A549 treated with AZD9567 at 1 μM for 4 hours (cell line): ENCODE measurements around the gene MAP2K7. TPM values are rescaled to one million over a fixed set of nuclear protein-coding genes. Genes with fewer than 3 reads are reported as not detected.

Experiments used
- total RNA-seq: library from RNA; stranded (reverse); fragments of 200-300 nt; extraction: Qiagen RNA extraction; gene quantifications from 5 replicates; pipeline ENCODE4 v1.2.3, GENCODE V29; 2022; ENCODE audit not compliant: insufficient read depth

MAP2K7 gene
- 15.0 to 21.0 TPM (median 17.3 TPM) in 5 replicates for total RNA-seq

DNA sequence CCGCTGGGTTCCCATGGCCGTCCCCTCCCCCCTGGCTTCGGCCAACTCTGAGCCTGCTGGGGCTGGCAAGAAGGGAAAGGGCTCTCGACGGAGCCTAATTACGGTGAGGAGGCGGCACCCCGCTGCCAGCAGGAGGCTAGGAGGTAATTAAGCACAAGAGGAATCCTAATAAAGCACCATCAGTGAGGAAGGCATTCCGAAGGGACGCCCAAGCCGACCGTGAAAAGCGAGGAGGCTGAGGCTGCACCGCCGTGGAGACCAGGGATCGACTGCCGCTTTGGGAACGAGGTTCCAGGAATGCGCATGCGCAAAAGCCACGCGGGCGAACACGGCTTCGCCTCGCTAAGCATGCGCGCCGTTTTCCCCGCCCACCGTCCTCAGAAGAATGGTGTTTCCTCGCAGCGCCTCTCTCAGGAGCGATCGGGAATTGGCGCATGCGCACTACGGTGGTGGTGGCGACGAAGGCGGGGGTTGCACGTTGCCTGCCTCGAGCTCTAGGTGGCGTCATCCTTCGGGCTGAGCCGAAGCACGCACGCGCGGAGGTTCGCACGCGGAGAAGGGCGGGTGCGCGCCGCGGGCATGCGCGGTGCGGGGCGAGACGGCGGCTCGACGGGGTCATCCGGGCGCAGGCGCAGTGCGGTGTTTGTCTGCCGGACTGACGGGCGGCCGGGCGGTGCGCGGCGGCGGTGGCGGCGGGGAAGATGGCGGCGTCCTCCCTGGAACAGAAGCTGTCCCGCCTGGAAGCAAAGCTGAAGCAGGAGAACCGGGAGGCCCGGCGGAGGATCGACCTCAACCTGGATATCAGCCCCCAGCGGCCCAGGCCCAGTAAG, at the start of gene MAP2K7:
TSS of gene MAP2K7 (plus strand) at position 634 of the 830 bp plus-strand sequence. CDS start at position 702, 68 bp downstream.

DNA sequence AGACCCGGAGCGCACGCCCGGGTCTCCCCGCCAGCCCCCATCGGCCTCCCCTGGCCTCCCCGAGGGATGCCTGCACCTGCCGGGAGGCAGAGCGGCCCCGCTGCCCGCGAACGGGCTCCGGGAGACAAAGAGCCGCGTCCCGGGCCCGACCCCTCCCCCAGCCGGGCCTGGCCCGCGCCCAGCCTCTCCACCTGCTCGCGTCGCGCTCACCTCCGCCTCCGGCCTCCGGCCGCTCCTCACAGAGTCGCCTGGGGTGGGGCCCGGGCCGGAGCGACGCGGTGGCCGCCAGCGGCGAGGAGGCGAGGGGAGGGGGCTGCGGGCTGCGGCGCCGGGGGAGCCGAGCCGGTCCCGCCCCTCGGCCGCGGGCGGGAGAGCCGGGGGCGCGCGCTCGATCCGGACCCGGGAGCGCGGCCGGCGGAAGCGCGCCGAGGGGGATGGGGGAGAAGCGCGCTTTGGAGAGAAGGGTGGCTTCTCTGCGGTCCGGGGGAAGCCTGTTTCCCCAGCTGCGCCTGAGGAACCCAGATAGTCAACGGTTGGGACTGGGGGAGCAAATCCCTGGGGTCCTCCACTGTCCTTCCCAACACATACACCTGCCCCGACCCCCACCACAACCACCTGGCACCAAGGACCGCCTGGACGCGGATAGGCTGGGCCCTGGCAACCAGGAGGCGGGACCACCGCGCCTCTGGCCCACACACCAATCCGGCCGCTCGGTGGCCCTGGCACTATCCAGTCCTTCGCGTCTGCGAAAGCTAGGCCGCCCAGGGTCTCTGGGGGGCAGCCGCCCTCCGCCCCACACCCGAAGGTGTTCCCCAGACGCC, 29.4 kb upstream of the MAP2K7 start, which contains the start of gene PRR36:
TSS of gene PRR36 (minus strand) at position 315 of the 821 bp plus-strand sequence. CDS start 701 bp downstream, outside the sequence.

DNA sequence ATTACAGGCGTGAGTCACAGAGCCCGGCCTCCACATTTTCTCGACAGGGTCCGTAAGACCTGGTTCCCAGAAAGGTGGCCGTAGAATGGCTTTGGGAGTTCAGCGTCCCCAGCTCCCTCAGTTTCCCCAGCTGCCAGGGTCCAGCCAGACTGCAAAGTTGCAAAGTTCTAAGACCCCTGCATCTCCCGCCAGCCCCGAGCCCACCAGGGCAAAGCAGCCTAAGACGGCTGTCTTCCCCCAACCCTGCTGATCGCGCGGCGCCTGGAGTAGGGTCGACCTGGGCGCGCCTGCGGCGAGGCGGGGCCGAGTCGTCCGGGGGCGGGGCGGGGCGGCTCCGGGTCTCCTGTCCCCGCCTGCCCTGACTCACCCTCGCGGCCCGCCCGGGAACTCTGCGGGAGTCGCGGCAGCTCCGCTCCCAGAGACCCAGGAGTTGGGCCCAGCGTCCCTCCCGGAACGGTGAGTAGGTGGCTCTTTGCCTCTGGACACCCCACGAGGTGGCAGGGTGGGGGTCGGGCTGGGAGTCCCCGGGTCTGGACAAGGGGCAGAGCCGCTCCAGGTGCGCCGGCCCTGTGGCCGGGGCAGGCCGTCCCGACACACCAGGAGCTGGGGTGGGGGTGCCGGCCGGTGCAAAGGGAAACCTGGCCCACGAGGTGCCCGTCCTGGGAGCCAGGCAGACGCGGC, 15.4 kb upstream of the MAP2K7 start, which contains the start of gene LRRC8E:
TSS of gene LRRC8E (plus strand) at position 366 of the 681 bp plus-strand sequence. CDS start 7,094 bp downstream, outside the sequence.

DNA sequence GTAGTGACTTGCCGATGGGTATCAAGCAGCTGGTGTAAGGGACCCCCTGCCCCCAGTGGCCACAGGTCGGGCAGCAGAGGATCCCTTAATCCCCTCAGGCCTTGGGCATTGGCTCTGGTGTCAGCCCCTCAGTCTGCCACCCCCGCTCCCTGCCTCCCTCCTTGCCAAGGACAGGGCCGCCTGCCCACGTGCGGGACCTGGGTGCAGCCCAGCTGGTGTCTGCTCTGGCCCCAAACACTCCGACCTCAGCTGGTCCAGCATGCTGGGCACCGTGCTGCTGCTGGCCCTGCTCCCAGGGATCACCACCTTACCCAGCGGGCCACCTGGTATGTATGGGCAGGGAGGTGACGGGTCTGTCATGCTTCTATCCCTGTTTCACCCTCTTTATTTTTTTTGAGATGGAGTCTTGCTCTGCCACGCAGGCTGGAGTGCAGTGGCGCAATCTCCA, 10.9 kb downstream of the MAP2K7 start, which contains the start of gene TGFBR3L:
TSS of gene TGFBR3L (plus strand) at position 233 of the 448 bp plus-strand sequence.

DNA sequence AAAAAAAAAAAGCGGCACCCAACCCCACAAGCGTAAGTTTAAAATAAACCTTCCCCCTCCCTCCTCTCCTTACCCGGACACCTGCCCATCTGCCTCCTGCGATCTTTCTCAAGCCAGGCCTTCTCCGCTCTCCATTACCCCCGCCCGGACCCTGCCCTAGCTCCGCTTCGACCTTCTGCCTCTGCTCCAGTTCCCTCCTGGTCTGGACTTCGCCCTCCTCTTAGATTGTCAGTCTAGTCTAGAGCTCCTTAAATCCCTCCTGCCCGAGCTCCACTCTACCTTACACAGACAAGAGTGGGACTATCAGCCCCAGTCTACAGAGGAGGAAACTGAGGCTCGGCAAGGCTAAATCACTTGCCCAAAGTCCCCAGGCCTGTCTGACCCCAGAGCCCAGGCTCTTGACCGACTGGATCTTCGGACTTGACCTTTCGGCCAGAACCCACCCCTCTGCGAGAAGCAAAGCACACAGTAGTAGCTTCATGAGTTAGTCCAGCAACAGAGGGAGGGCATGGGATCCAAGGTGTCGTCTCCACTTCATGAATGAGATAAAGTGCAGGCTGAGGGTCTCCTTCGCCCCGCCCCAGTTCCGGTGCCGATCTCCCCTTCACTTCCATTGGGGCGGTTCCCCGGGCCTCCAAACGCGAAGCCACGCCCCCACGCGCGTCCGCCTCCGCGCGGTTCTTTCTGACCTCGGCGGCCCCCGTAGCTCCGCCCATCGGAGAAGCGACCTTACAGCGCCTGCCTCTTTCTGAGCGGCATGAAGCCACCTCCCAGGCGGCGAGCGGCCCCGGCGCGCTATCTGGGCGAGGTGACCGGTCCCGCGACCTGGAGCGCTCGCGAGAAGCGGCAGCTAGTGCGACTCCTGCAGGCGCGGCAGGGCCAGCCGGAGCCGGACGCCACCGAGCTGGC, 16.2 kb downstream of the MAP2K7 start, which contains the start of gene SNAPC2:
TSS of gene SNAPC2 (plus strand) at position 729 of the 909 bp plus-strand sequence. CDS start at position 758, 29 bp downstream.

DNA sequence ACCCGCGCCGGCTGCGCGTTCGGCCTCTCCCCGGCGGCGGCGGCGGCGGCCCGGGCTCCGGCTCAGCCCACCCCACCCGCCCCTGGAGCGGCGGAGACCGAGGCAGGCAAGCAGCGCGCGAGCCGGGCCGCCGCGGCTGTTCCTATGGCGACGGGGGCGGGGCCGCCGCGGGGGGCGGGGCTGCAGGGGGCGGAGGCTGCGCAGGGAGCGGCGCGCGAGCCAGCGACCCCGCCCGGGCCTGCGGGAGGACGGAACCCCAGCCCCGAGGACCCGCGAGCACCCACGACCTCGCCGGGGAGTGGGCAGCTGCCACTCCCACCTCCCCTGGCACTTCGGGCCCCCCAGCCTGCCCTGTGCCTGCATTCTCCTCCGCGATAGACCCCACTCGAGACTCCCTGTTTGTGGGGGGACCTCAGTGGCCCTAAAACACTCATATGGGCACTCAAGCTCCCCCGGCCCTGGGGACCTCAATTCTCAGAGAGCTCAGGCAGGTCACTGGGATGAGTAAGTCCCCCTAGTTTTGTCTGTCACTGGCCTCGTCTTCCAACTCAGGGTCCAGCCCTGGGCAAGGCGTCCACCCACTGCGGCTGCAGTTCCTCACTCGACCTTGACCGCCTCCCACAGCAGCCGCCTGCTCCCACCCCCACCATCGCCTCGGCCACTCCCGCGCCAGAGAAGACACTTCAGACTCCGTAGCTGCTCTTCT, 22.5 kb downstream of the MAP2K7 start, which contains the start of gene CTXN1:
TSS of gene CTXN1 (minus strand) at position 115 of the 706 bp plus-strand sequence. CDS start 597 bp downstream, outside the sequence.

DNA sequence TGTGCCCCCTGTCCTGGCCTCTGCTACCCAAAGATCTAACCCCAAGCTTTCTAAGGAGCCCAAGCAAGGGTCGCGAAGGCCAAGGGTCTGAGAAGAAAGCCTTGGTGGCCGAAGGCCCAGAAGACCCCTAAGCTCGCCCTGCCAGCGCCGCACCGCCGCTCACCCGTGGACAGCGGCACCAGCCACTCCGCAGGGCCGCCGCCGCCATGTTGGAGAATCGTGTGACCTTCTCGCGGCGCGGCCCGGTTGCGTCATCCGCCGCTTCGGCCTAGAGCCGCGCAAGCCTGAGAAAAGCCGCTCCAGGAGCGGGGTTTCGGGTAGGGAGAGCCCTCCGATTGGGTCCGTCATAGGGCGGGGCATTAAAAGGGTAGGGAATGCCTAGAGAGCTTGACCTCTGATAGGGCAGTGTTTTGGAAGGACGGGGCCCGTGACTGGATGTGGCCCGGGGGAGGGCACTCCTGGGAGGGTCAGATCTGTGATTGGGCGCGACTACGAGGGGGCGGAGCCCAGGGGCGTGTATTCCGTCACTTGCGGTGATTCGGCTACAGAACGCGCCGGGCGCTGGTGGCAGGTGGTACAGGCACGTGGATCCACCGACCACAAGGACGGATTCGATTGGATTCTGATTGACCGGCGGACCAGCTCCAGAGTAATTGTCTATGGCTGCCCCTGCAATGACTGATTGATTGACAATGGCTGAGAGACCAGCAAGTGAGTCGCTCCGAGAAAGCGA, 39.9 kb downstream of the MAP2K7 start, which contains the start of gene TIMM44:
TSS of gene TIMM44 (minus strand) at position 223 of the 733 bp plus-strand sequence. CDS start at position 208, 15 bp downstream.

Other genes with a start within 250 kb of the MAP2K7 start
- not detected in 5 replicates for gene RETN, start 234.8 kb upstream of the MAP2K7 start, total RNA-seq
- gene MCEMP1, start 226.8 kb upstream of the MAP2K7 start, total RNA-seq = not detected in 5 replicates
- 35.2 to 107 TPM (median 103 TPM) in 5 replicates for gene TRAPPC5, start 223.0 kb upstream of the MAP2K7 start, total RNA-seq
- not detected in 5 replicates for gene FCER2, start 201.7 kb upstream of the MAP2K7 start, total RNA-seq
- gene CLEC4G, start 171.8 kb upstream of the MAP2K7 start, total RNA-seq = not detected in 5 replicates
- gene CD209, start 156.3 kb upstream of the MAP2K7 start, total RNA-seq = not detected in 5 replicates
- 0.07 TPM in 1 of 5 replicates, not detected in the others for gene CLEC4M, start 140.6 kb upstream of the MAP2K7 start, total RNA-seq
- 0.50 to 2.1 TPM (median 1.9 TPM) in 5 replicates for gene EVI5L, start 73.7 kb upstream of the MAP2K7 start, total RNA-seq
- gene PRR36, start 29.5 kb upstream of the MAP2K7 start, total RNA-seq = 0.28 to 0.43 TPM (median 0.42 TPM) in 5 replicates
- gene LRRC8E, start 15.4 kb upstream of the MAP2K7 start, total RNA-seq = 5.4 to 7.3 TPM (median 6.9 TPM) in 5 replicates
- gene TGFBR3L, start 11.0 kb downstream of the MAP2K7 start, total RNA-seq = 1.5 to 2.1 TPM (median 1.8 TPM) in 4 of 5 replicates, not detected in the other
- 18.0 to 35.2 TPM (median 31.9 TPM) in 5 replicates for gene SNAPC2, start 16.5 kb downstream of the MAP2K7 start, total RNA-seq
- gene CTXN1, start 22.3 kb downstream of the MAP2K7 start, total RNA-seq = 11.2 to 22.0 TPM (median 19.2 TPM) in 5 replicates
- 27.3 to 34.5 TPM (median 31.7 TPM) in 5 replicates for gene TIMM44, start 39.8 kb downstream of the MAP2K7 start, total RNA-seq
- 60.1 to 95.6 TPM (median 65.4 TPM) in 5 replicates for gene ELAVL1, start 101.8 kb downstream of the MAP2K7 start, total RNA-seq
- gene CCL25, start 148.9 kb downstream of the MAP2K7 start, total RNA-seq = not detected in 5 replicates
- gene FBN3, start 245.7 kb downstream of the MAP2K7 start, total RNA-seq = 0.01 TPM in 1 of 5 replicates, not detected in the others